HTR-8/SVneo (cell line): ENCODE measurements around the gene MAST1.
"Not testable (repeated sequence)": the region's sequence is repeated elsewhere in the genome, so short reads cannot be mapped to it uniquely, and the experiment has no call there.

Source experiments
- DNase-seq: peaks from one replicate; pipeline ENCODE4 v3.0.0; 2011; ENCODE audit warnings: low spot score, mixed read lengths; ENCODE audit not compliant: insufficient read length
- FAIRE-seq: peaks from 2 replicates; lab custom pipeline; 2011; peaks lifted over from hg19 to GRCh38; lab: Jason Lieb, UNC

Gene MAST1

GRCh38 chr19:12888006-12888603 lies 49.8 kb downstream of the MAST1 start:
- FAIRE-seq (no peak), DNase-seq (no peak)

DNA sequence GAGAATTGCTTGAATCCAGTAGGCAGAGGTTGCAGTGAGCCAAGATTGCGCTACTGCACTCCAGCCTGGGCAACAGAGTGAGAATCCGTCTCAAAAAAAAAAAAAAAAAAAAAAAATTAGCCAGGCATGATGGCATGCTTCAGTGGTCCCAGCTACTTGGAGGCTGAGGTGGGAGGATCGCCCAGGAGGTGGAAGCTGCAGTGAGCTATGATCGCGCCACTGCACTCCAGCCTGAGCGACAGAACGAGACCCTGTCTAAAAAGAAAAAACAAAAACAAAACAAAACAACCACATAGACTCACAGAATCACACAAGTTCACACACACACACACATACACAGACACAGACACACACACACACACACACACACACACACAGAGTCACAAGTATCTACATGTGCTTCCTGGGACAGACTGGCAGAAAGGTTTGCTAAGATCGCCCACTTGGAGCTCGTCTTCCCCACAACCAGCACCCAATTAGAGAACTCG lies 52.0 kb downstream of the MAST1 start:
- DNase-seq, FAIRE-seq: not testable (repeated sequence)

DNA sequence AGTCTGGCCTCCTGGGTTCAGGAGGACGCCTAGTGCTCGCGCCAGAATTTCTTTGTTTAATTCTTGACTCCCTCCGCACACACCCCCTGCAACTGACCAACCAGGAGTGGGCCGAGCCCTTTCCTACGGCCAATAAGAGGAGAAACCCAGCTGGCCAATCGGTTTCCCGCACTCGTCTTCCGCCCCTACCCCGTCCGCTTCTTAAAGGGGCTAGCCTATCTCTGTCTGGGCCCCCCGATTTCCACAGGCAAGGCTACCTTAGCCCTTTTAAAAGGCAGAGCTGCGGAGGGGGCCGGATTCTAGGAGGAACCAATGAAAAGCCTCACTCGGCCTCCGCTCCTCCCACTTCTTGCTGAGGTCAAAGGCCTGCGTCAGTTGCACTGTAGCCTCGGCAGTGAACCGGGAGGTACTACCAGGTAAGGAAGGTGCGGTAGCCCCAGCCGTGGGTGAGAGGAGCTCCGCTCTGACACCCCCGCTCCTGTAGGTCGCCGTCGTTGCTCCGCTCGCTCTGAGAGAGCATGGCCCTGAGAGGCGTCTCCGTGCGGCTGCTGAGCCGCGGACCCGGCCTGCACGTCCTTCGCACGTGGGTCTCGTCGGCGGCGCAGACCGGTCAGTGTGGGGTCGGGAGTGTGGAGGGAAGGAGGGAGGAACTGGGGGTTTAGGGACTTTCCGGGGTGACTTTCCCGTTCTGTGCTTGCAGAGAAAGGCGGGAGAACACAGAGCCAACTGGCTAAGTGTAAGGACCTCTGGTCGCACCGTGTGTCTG lies 52.7 kb downstream of the MAST1 start, which contains the start of gene GCDH:
GCDH (plus strand) TSS at position 374 of the 766 bp plus-strand sequence; CDS start at position 519, 145 bp downstream.
- FAIRE-seq, result peak; percentile 84
- peak; percentile 99 for DNase-seq

DNA sequence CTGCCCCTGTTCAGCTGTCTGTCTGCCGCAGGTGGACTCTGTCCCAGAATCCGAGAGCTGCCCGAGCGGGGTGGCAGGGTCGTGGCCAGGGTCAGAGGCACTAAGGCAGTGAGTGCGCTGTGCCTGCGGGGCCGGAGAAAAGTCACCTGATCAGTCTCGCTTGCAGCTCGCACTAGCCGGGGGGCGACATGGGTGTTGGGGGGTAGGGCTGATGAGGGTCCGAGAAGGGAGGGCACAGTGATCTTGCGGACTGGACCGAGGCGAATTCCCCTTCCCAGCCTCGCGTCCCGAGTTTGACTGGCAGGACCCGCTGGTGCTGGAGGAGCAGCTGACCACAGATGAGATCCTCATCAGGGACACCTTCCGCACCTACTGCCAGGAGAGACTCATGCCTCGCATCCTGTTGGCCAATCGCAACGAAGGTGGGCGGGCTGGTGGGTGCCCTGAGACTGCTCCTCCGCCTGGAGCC lies 53.3 kb downstream of the MAST1 start:
- DNase-seq (no peak), FAIRE-seq (no peak)

DNA sequence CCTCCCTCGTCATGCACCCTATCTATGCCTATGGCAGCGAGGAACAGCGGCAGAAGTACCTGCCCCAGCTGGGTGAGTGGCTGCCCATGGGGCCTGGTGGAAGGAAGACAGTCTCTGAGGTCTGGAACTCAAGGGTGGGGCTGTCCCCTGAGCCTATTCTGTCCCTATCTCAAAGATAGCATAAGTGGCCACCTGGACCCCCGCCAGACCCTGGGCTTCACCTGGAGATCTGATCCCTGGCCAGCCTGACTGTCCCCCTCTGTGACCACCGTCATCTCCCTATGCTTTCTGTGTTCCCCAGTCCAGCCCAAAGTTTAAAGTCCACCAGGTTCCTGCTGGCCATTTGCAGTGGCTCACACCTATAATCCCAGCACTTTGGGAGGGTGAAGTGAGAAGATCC lies 55.3 kb downstream of the MAST1 start:
- no peak for FAIRE-seq

DNA sequence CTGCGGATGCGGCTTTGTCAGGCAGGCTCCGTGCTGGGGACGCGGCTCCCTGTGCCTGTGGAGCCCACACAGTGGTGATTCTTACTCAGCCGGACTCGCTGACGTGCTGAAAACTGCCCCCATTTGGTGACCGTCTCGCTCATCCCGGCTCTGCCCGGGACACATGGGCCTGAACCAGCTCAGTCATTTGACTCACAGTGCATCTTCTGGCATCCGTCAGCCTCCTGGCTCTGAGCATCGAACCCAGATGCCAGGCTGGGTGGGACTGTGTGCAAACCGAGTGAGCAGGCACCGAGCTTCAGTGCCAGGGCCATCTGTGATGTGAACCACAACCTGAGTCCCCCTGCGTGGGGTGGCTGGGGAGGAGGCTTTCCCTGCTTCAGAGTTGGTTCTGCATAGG lies 58.1 kb downstream of the MAST1 start:
- DNase-seq (no peak), FAIRE-seq (no peak)

More for the DNA sequence above, 55.3 kb downstream of the MAST1 start:
- DNase-seq, result no peak

DNA sequence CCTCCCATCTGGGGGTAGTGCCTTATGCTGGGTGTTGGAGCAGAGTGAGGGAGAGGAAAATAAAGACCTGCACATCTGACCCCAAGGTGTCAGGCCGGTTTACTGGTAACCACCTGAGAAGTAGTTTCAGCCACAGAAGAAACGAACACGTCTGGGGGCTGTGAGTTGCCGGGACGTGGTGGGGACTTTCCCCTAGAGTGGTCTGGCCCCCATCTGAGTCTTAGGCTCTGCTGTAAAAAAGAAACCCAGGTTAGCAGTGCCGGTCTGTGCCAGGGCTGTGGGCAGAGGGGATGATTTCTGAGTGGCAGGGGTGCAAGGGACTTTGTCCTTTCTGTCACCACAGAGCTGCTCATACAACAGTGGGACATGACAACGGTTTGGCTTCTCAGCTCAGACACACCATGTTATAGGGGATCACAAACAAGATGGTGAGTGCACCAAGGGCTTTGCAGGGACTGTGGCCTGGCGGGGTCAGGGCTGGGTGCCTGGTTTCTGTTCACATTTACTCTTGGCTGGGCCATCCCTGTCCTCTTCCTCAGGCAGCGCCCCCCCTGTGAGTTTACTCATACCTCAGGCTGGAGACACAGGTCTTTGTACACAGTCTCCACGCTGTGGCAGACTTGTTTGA lies 61.7 kb downstream of the MAST1 start:
- DNase-seq, result no peak
- no peak for FAIRE-seq

DNA sequence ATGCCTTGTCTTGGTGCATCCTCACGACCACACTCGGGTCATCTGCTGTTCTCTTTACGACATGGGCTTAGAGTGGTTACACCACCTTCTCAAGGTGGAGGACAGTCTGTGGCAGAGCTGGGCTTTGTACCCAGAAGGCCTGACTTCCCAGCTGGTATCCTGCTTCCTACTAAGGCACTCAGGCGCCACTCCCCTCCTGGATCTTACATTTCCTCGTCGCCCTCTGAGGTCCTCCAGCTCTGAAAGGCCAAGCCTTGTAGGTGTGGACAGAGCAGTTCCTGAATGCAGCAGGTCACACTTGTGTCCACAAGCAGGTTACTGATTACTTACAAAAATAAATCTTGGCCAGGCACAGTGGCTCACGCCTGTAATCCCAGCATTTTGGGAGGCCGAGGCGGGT lies 68.9 kb downstream of the MAST1 start:
- DNase-seq (no peak), FAIRE-seq (no peak)

DNA sequence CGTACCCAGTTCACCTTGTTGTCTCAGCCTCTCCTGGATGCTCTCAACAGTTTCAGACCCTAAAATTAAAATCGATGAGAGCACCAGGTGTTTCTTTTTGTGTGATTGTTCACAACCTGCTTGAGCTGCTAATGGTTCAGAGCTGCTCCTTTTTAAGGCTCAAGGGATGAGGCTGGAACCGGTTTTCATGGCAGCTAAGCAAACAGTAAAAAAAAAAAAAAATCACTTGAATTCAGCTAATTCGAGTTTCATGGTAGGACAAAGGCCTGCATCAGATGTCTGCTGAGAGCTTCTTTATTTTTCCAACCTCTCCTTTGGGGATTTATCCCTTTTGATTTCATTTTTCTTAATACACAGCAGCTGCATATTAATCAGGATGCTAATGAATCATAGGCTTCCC lies 74.3 kb downstream of the MAST1 start:
- no peak for DNase-seq

DNA sequence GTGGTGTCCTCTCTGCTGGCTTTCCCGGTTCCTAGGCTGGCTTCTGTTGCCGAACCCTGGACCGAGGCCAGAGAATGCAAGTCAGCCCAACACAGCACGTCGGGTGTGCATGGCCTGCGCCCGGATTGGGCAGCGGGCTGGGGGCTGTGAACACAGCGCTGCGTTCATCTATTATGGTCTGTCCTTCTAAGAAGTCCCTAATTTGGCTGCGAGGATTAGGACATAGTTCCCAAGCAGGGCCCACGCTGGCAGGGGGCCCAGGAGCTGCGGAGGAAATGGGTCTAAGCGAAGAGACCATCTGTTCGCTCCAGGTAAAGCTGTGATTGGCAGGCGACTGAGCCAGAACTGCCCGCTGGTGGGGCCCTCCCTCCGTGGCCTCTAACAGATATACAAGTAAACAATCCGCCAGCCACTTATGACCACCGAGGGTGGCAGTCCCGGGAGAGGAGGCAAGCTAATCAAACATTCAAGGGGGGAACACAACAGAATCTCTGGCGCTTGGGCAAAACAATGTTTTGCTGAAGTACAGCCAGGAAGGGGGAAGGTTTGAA lies 74.8 kb downstream of the MAST1 start:
- DNase-seq, result no peak
- FAIRE-seq, result no peak

More for the DNA sequence above, 74.3 kb downstream of the MAST1 start:
- no peak for FAIRE-seq

DNA sequence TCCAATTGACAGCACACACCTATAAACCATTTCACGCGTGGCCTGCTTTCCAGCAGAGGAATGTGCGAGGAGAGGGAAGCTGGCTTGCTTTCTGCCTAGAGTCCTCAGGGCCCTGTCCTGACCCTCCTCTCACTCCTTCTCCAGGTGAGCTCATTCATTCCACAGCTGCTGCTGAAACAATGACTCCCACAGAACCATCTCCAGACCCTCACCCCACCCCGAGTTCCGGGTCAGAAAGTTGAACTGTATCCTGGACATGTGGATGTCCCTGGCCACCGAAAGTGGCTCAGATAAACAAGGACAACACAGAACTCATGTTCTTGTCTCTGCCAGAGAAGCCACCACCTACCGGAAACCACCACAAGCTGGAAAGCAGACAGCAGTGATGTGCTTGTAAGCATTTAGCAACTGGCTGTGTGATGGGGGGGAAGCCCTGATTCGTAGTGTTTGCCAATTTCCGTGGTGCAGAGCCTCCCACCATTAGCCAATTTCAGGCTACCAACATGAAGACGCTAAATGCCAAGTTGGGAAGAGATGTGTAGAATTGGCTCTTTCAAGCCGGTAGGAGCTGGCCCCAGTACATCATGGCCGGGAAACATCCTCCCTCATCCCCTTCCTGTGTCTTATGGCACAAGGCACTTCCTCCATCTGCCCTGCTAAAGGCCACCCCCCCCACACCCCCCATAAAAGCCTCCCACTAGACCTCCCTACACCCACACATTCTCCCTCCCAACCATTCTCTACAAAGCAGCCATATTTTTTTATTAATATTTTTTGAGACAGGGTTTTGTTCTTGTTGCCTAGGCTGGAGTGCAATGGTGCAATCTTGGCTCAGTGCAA lies 75.8 kb downstream of the MAST1 start:
- FAIRE-seq (no peak), DNase-seq (no peak)

- FAIRE-seq, result not testable (repeated sequence)
Measured at GRCh38 chr19:12915860-12916259, 77.5 kb downstream of the MAST1 start.

GRCh38 chr19:12918253-12918652 lies 79.9 kb downstream of the MAST1 start:
- DNase-seq, result no peak
- FAIRE-seq, result no peak

More at GRCh38 chr19:12915860-12916259, 77.5 kb downstream of the MAST1 start:
- not testable (repeated sequence) for DNase-seq

DNA sequence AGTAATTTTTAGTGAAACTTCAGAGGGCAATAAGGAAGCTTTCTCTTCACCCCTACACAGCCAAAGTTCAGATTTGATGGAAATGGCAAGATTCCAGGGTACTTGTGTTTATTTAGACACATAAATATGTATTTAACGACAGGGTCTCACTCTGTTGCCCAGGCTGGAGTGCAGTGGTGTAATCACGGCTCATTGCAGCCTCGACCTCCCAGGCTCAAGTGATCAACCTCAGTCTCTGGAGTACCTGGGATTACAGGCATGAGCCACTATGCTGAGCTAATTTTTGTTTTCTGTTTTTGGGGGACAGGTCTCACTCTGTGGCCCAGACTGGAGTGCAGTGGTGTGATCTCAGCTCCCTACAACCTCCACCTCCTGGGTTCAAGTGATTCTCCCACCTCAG lies 82.7 kb downstream of the MAST1 start:
- FAIRE-seq (no peak), DNase-seq (no peak)

DNA sequence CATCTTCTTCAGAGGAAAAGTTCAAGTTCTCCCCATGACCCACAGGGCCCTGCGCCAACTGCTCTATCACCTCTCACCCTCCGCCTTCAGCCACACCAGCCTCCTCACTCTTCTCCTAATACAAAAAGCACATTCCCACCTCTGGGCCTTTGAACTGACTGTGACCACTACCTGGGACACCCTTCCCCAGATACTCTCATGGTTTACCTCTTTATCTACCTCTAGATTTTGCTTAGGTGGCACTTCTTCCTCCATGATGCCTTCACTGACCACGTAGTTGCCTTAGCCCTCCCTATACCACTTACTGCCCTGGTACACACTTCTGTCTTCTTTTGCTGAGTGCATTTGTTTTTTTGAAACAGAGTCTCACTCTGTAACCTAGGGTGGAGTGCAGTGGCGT lies 84.6 kb downstream of the MAST1 start:
- DNase-seq, result no peak
- no peak for FAIRE-seq
